ENCODE measurements around the gene DBN1. TPM values are rescaled to one million over a fixed set of nuclear protein-coding genes. Genes with fewer than 3 reads are reported as not detected.

Gene DBN1
- total and polyA plus RNA-seq, 2 donors (not counting 1 experiment from before 2014, with no cell fraction given), result 1.4 to 1.9 TPM

- Histone ChIP-seq H3K79me2 (ENCODE audit: control insufficient read depth, insufficient read depth, low read length) (peaks cover 1% of the 10 kb centered on the region), H3K4me1 (ENCODE audit: control insufficient read depth in 2 of 2, insufficient read depth in 2 of 2, low read length in 2 of 2) (peaks cover 34 to 50% of the 10 kb centered on the region in 2 donors), H3K4me3 (ENCODE audit: control extremely low read depth in 1 of 5, extremely low read depth in 1 of 5, insufficient read depth in 1 of 5, low read depth in 2 of 5, low read length in 4 of 5) (peak overlapping the region in 4 of 5 experiments; percentile 45 to 66 (median 54)), H3K9me3 (ENCODE audit: control extremely low read depth in 1 of 3, control insufficient read depth in 2 of 3, insufficient read depth in 1 of 3, low read length in 2 of 3) (no peaks in the 10 kb centered on the region), H3K9ac (ENCODE audit: low read length) (peak overlapping the region; percentile 72), H3K4me2 (replicated peaks; ENCODE audit: low read depth, low read length, poor library complexity, severe bottlenecking) (peak overlapping the region; percentile 93), H3K36me3 (replicated peaks in 1 of 2; ENCODE audit: control extremely low read depth in 1 of 2, control insufficient read depth in 1 of 2, extremely low read depth in 1 of 2, insufficient read depth in 2 of 2, low read length in 1 of 2) (peaks cover 0 to 23% of the 10 kb centered on the region in 2 experiments), H4K20me1 (ENCODE audit: control insufficient read depth, insufficient read depth, low read length, poor library complexity, severe bottlenecking) (peaks cover 57% of the 10 kb centered on the region), H2AFZ (ENCODE audit: insufficient read depth, low read depth, low read length, poor library complexity, severe bottlenecking) (no peak overlapping the region), H3K27ac (ENCODE audit: low read length in 2 of 2) (peak overlapping the region; percentile 68 to 77), H3K27me3 (replicated peaks in 1 of 4; ENCODE audit: control extremely low read depth in 1 of 4, control insufficient read depth in 3 of 4, insufficient read depth in 4 of 4, low read length in 3 of 4) (peaks cover 0 to 14% (median 0%) of the 10 kb centered on the region in 4 experiments)
- no peak for DNase-seq
- H3K4me3 Mint-ChIP-seq, result peak overlapping the region; percentile 82
- no peaks in the 10 kb centered on the region for H3K27me3 Mint-ChIP-seq
- ATAC-seq (ENCODE audit: low read depth), result no peak
- peak overlapping the region; percentile 92 for H3K27ac Mint-ChIP-seq
- TF ChIP-seq CTCF (IDR thresholded peaks at IDR 0.05) (no peak), EZH2 (IDR thresholded peaks at IDR 0.05; ENCODE audit: borderline replicate concordance, insufficient read depth, low read depth, low read length, poor library complexity, severe bottlenecking) (no peak)
- intact Hi-C loops (cut with micrococcal nuclease), result loop anchor here (1.0 to 2.0 kb wide), 4 partner anchors 8 to 41 kb away; partner anchors contain the start of gene GRK6
- no peaks in the 10 kb centered on the region for H3K9me3 Mint-ChIP-seq (ENCODE audit: insufficient read depth)
- ChIA-PET POLR2A (interaction anchor here (0.6 to 10.8 kb wide), 9 partner anchors 8 to 263 kb away, joined by 3 to 103 read pairs (median 8); partner anchors contain the start of gene GRK6), CTCF (interaction anchor here (1.0 to 21.3 kb wide), 7 partner anchors 10 to 128 kb away, joined by 3 to 628 read pairs (median 10); partner anchors contain the start of genes F12, GRK6 and PFN3)
- WGBS (ENCODE audit: insufficient coverage), result 14% methylated on average over 3 of the region's 8 CpGs
- H3K4me1 Mint-ChIP-seq, result peaks cover 48% of the 10 kb centered on the region
These were observed 27.6 kb downstream of the DBN1 start for GRCh38 chr5:177445917-177446199.

All from B cell (primary cell).